GM19468 (cell line): ENCODE measurements around the gene PACRG.

Experiments used
- ATAC-seq: cut with Tn5 transposase; IDR thresholded peaks from one replicate; pipeline ENCODE4 v1.9.1; 2021; ENCODE audit warnings: mild to moderate bottlenecking, moderate library complexity, moderate number of reproducible peaks; ENCODE audit not compliant: unreplicated experiment; ENCODE audit errors: extremely low read depth

Gene PACRG

GRCh38 chr6:163053667-163054344 is 326.0 kb downstream of the PACRG start:
- ATAC-seq = no peak

GRCh38 chr6:163054641-163055040 is 326.9 kb downstream of the PACRG start:
- ATAC-seq = no peak

- ATAC-seq = no peak
These were observed 329.5 kb downstream of the PACRG start for GRCh38 chr6:163057260-163057659.

GRCh38 chr6:163062790-163063189 is 335.0 kb downstream of the PACRG start:
- ATAC-seq = no peak

- ATAC-seq = no peak
These were observed 335.8 kb downstream of the PACRG start for GRCh38 chr6:163063561-163063960.

GRCh38 chr6:163064397-163064796 is 336.6 kb downstream of the PACRG start:
- ATAC-seq = no peak

- ATAC-seq = no peak
These were observed 338.4 kb downstream of the PACRG start for GRCh38 chr6:163066200-163066599.

- ATAC-seq = no peak
These were observed 349.4 kb downstream of the PACRG start for GRCh38 chr6:163077134-163077533.

- ATAC-seq = no peak
These were observed 350.9 kb downstream of the PACRG start for GRCh38 chr6:163078712-163079111.

- no peak for ATAC-seq
These were observed 352.5 kb downstream of the PACRG start for GRCh38 chr6:163080228-163080627.

GRCh38 chr6:163083141-163083540 is 355.4 kb downstream of the PACRG start:
- no peak for ATAC-seq

GRCh38 chr6:163085426-163085825 is 357.7 kb downstream of the PACRG start:
- ATAC-seq = no peak

GRCh38 chr6:163085861-163086623 is 358.3 kb downstream of the PACRG start:
- no peak for ATAC-seq

GRCh38 chr6:163086624-163086920 is 358.8 kb downstream of the PACRG start:
- ATAC-seq = no peak

- ATAC-seq = no peak
These were observed 360.2 kb downstream of the PACRG start for GRCh38 chr6:163087981-163088380.

- ATAC-seq = no peak
These were observed 365.1 kb downstream of the PACRG start for GRCh38 chr6:163092876-163093275.

GRCh38 chr6:163094881-163095280 is 367.1 kb downstream of the PACRG start:
- ATAC-seq = no peak

GRCh38 chr6:163095401-163095800 is 367.6 kb downstream of the PACRG start:
- no peak for ATAC-seq

GRCh38 chr6:163098827-163099479 is 371.2 kb downstream of the PACRG start:
- ATAC-seq = no peak

- no peak for ATAC-seq
These were observed 371.9 kb downstream of the PACRG start for GRCh38 chr6:163099621-163100171.

GRCh38 chr6:163100259-163100658 is 372.5 kb downstream of the PACRG start:
- no peak for ATAC-seq
